Placental pericyte (primary cell): ENCODE data around the gene UGT3A1. TPM values are rescaled to one million over a fixed set of nuclear protein-coding genes. Genes with fewer than 3 reads are reported as not detected.

Source experiments
- total RNA-seq: library from RNA; depleted of rRNA; stranded (reverse); fragments of >200 nt; gene quantifications from 2 replicates; pipeline ENCODE4 v1.2.3, GENCODE V29; 2012

UGT3A1 gene, protein sequence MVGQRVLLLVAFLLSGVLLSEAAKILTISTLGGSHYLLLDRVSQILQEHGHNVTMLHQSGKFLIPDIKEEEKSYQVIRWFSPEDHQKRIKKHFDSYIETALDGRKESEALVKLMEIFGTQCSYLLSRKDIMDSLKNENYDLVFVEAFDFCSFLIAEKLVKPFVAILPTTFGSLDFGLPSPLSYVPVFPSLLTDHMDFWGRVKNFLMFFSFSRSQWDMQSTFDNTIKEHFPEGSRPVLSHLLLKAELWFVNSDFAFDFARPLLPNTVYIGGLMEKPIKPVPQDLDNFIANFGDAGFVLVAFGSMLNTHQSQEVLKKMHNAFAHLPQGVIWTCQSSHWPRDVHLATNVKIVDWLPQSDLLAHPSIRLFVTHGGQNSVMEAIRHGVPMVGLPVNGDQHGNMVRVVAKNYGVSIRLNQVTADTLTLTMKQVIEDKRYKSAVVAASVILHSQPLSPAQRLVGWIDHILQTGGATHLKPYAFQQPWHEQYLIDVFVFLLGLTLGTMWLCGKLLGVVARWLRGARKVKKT
- not detected in 2 replicates for total RNA-seq

DNA sequence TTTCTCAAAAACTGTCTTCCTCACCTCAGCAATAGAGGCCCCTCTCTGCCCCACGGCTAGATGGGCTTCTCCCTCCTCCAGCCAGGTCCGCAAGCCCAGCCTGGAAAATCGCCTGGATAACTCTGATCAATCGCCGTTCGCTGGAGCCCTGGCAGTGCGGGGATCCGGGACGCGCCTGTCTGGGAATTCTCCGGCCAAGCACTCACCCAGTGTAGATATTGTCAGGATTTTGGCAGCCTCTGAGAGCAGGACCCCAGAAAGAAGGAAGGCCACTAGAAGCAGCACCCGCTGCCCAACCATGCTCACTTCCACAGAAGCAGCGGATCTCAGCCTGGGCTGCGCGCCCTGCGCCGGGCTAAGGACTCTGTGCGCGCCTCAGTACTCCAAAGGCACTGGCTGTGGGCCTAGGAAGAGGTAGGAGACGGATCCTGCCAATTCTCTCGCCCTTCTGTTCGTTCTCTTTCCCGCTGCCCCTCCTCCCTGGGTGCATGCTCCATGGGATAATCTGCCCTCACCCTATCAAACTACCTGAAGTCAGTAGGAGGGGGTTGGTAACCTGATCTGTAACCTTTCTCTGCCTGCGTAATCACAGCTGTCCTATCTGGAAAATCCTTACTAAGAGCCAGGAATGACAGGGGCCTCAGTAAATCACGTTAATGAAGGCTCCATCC is at the start of gene UGT3A1:
UGT3A1 (minus strand) TSS at position 450 of the 671 bp plus-strand sequence; CDS start at position 300, 150 bp downstream.

DNA sequence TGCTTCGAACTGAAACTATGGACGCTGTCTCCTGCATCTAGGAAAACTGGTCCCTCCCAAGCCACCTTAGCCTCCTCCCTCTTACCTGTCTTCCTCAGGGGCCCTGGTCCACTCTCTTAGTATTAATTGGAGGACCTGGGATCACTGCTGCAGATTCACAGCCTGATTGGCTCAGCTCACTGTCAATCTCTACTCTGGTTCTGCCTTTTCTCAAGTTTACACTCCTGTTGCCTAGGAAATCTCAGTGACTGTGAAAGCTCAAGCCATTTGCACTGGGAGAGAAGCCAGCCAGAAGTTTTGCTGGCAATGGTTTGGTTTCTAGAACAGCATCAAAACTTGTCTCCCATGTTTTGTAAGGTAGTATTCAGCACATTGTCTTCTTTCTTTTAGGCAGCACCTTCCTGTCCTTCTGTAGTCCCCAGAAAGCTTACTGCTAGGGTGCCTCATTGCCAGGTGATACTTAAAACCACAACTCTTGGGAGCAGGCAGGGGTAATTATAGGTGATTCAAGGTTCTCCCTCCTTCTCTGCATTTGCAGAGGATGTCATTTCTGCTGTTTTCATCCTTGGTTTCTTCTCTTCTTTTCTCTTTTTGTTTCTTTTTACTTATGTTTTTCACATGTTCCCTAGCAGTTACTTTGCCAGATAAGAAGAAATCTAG is 52.5 kb downstream of the UGT3A1 start, which contains the start of gene CAPSL:
CAPSL (minus strand) TSS at position 55 of the 660 bp plus-strand sequence. CDS start 17,502 bp downstream, outside the sequence.

Other genes with a start within 250 kb of the UGT3A1 start
- 5.5 and 31.1 TPM in 2 replicates for gene IL7R, start 134.5 kb downstream of the UGT3A1 start, total RNA-seq
- gene CAPSL, start 52.8 kb downstream of the UGT3A1 start, total RNA-seq, result not detected in 2 replicates
- not detected in 2 replicates for gene UGT3A2, start 75.5 kb upstream of the UGT3A1 start, total RNA-seq
- gene LMBRD2, start 160.5 kb upstream of the UGT3A1 start, total RNA-seq, result 20.6 and 20.8 TPM in 2 replicates
- 33.0 and 56.8 TPM in 2 replicates for gene SKP2, start 160.7 kb upstream of the UGT3A1 start, total RNA-seq